HG03571 (cell line): ENCODE data around the gene PIKFYVE.
A peak's percentile ranks its signal among the peaks of the same experiment; 100 is the strongest.
"Not testable (repeated sequence)": the region's sequence is repeated elsewhere in the genome, so short reads cannot be mapped to it uniquely, and the experiment has no call there.

Experiments used
- ATAC-seq: cut with Tn5 transposase; IDR thresholded peaks from one replicate; pipeline ENCODE4 v1.9.1; 2021; ENCODE audit not compliant: unreplicated experiment

The PIKFYVE gene

GRCh38 chr2:208300847-208301618 lies 35.0 kb downstream of the PIKFYVE start:
- ATAC-seq = no peak

- no peak for ATAC-seq
Measured at GRCh38 chr2:208304157-208304556, 38.1 kb downstream of the PIKFYVE start.

GRCh38 chr2:208304695-208305094 lies 38.6 kb downstream of the PIKFYVE start:
- no peak for ATAC-seq

GRCh38 chr2:208306291-208306690 lies 40.2 kb downstream of the PIKFYVE start:
- no peak for ATAC-seq

GRCh38 chr2:208311321-208311720 lies 45.3 kb downstream of the PIKFYVE start:
- ATAC-seq = peak; percentile 50

GRCh38 chr2:208311954-208312353 lies 45.9 kb downstream of the PIKFYVE start:
- peak; percentile 45 for ATAC-seq

GRCh38 chr2:208315081-208315788 lies 49.2 kb downstream of the PIKFYVE start:
- ATAC-seq = peak; percentile 60

- no peak for ATAC-seq
Measured at GRCh38 chr2:208318127-208318526, 52.1 kb downstream of the PIKFYVE start.

GRCh38 chr2:208319391-208319790 lies 53.3 kb downstream of the PIKFYVE start:
- ATAC-seq = no peak

GRCh38 chr2:208320686-208321085 lies 54.6 kb downstream of the PIKFYVE start:
- ATAC-seq = peak; percentile 84

- no peak for ATAC-seq
Measured at GRCh38 chr2:208326016-208326415, 60.0 kb downstream of the PIKFYVE start.

- no peak for ATAC-seq
Measured at GRCh38 chr2:208329485-208329884, 63.4 kb downstream of the PIKFYVE start.

- no peak for ATAC-seq
Measured at GRCh38 chr2:208334230-208334629, 68.2 kb downstream of the PIKFYVE start.

- ATAC-seq = no peak
Measured at GRCh38 chr2:208346756-208347155, 80.7 kb downstream of the PIKFYVE start.

- no peak for ATAC-seq
Measured at GRCh38 chr2:208350610-208351009, 84.6 kb downstream of the PIKFYVE start.

- no peak for ATAC-seq
Measured at GRCh38 chr2:208352644-208353567, 86.9 kb downstream of the PIKFYVE start.

GRCh38 chr2:208354964-208355381 lies 88.9 kb downstream of the PIKFYVE start:
- ATAC-seq = no peak

- not testable (repeated sequence) for ATAC-seq
Measured at GRCh38 chr2:208356420-208356819, 90.4 kb downstream of the PIKFYVE start.

- no peak for ATAC-seq
Measured at GRCh38 chr2:208356846-208357574, 91.0 kb downstream of the PIKFYVE start.

GRCh38 chr2:208358758-208359631 lies 92.9 kb downstream of the PIKFYVE start:
- ATAC-seq = no peak
